HEK293 (cell line): ENCODE data around the gene SKI.

Experiments used
- CTCF ChIA-PET: fragments of 350-600 bp; formaldehyde crosslinking; extraction: SDS; loops from one replicate; lab custom pipeline; 2021; ENCODE audit warnings: antibody characterized with exemption; lab: Yijun Ruan, JAX
- POLR2A ChIA-PET: fragments of 300-600 bp; formaldehyde crosslinking; extraction: SDS; loops from one replicate; lab custom pipeline; 2020; ENCODE audit warnings: antibody characterized with exemption, inconsistent platforms; lab: Yijun Ruan, JAX
- H3K27ac ChIP-seq: fragments of 200-500 bp; sonication (Bioruptor generic); 2 replicates; pipeline ENCODE4 v1.5.1; 2014; ENCODE audit warnings: low read depth, low read length, control low read depth, inconsistent platforms; ENCODE audit errors: extremely low read depth
- H3K36me3 ChIP-seq, 2 experiments: fragments of 200-500 bp in 1 of 2; sonication (Bioruptor generic) in 1 of 2; 1 replicate in 1 of 2; 2 replicates in 1 of 2; pipeline ENCODE4 v1.5.1; 2014 to 2017; ENCODE audit warnings: inconsistent platforms in 2 of 2, low read length in 2 of 2; ENCODE audit not compliant: control insufficient read depth in 2 of 2, insufficient read depth in 1 of 2
- H3K4me1 ChIP-seq: fragments of 200-500 bp; sonication (Bioruptor generic); 2 replicates; pipeline ENCODE4 v1.5.1; 2014; ENCODE audit warnings: mild to moderate bottlenecking, low read length, inconsistent platforms; ENCODE audit not compliant: control insufficient read depth, insufficient read depth
- H3K4me3 ChIP-seq: 2 replicates; pipeline ENCODE4 v1.5.1; 2011; ENCODE audit warnings: low read depth, mild to moderate bottlenecking, control low read depth, low read length, moderate library complexity
- H3K9me3 ChIP-seq: fragments of 200-500 bp; sonication (Bioruptor generic); 2 replicates; pipeline ENCODE4 v1.5.1; 2014; ENCODE audit warnings: low read depth, low read length, inconsistent platforms; ENCODE audit not compliant: control insufficient read depth, insufficient read depth
- GFI1B ChIP-seq: fragments of 450-650 bp; formaldehyde crosslinking; IDR thresholded peaks from 2 replicates; pipeline ENCODE4 v1.5.1; 2016; ENCODE audit warnings: missing biosample characterization, missing genetic modification characterization
- GLI2 ChIP-seq: fragments of 450-650 bp; formaldehyde crosslinking; IDR thresholded peaks from 2 replicates; pipeline ENCODE4; 2017; ENCODE audit warnings: missing biosample characterization, missing genetic modification characterization, low read depth, borderline replicate concordance
- GLI4 ChIP-seq: fragments of 450-650 bp; formaldehyde crosslinking; IDR thresholded peaks from 2 replicates; pipeline ENCODE4 v1.5.1; 2016; ENCODE audit warnings: missing biosample characterization, missing genetic modification characterization
- RBAK ChIP-seq: fragments of 450-650 bp; formaldehyde crosslinking; IDR thresholded peaks from 2 replicates; pipeline ENCODE4 v1.5.1; 2016; ENCODE audit warnings: missing biosample characterization, missing genetic modification characterization
- ZBTB17 ChIP-seq: fragments of 450-650 bp; formaldehyde crosslinking; IDR thresholded peaks from 2 replicates; pipeline ENCODE4 v1.5.1; 2016; ENCODE audit warnings: missing biosample characterization, missing genetic modification characterization
- ZBTB7A ChIP-seq: fragments of 450-650 bp; formaldehyde crosslinking; IDR thresholded peaks from 2 replicates; pipeline ENCODE4 v1.5.1; 2016; ENCODE audit warnings: low read depth, missing biosample characterization, missing genetic modification characterization
- ZBTB8A ChIP-seq: fragments of 450-650 bp; formaldehyde crosslinking; IDR thresholded peaks from 2 replicates; pipeline ENCODE4 v1.5.1; 2016; ENCODE audit warnings: missing biosample characterization, missing genetic modification characterization
- ZFP37 ChIP-seq: fragments of 450-650 bp; formaldehyde crosslinking; IDR thresholded peaks from 2 replicates; pipeline ENCODE4 v1.5.1; 2016; ENCODE audit warnings: missing biosample characterization, missing genetic modification characterization
- ZNF157 ChIP-seq: fragments of 450-650 bp; formaldehyde crosslinking; IDR thresholded peaks from 2 replicates; pipeline ENCODE4 v1.5.1; 2016; ENCODE audit warnings: missing biosample characterization, missing genetic modification characterization
- ZNF2 ChIP-seq: fragments of 450-650 bp; formaldehyde crosslinking; IDR thresholded peaks from 2 replicates; pipeline ENCODE4 v1.5.1; 2016; ENCODE audit warnings: missing biosample characterization, missing genetic modification characterization
- ZNF221 ChIP-seq: fragments of 450-650 bp; formaldehyde crosslinking; IDR thresholded peaks from 2 replicates; pipeline ENCODE4 v1.5.1; 2017; ENCODE audit warnings: missing biosample characterization, missing genetic modification characterization, borderline replicate concordance
- ZNF274 ChIP-seq, 2 experiments: fragments of 200-500 bp in 1 of 2; fragments of 450-650 bp in 1 of 2; sonication (Bioruptor generic) in 1 of 2; formaldehyde crosslinking in 1 of 2; IDR thresholded peaks; 2 replicates each; pipeline versions ENCODE4 v1.5.1 to v1.6.1; 2014 to 2016; ENCODE audit warnings: borderline replicate concordance in 1 of 2, inconsistent platforms in 1 of 2, low read length in 1 of 2, missing biosample characterization in 1 of 2, missing genetic modification characterization in 1 of 2
- ZNF366 ChIP-seq: fragments of 450-650 bp; formaldehyde crosslinking; conservative IDR thresholded peaks from 2 replicates; pipeline ENCODE4 v1.5.1; 2016; ENCODE audit warnings: missing biosample characterization, missing genetic modification characterization
- ZNF391 ChIP-seq: fragments of 450-650 bp; formaldehyde crosslinking; IDR thresholded peaks from 2 replicates; pipeline ENCODE4 v1.5.1; 2016; ENCODE audit warnings: low read depth, missing biosample characterization, missing genetic modification characterization, borderline replicate concordance
- ZNF404 ChIP-seq: fragments of 450-650 bp; formaldehyde crosslinking; IDR thresholded peaks from 2 replicates; pipeline ENCODE4 v1.5.1; 2017; ENCODE audit warnings: missing biosample characterization, missing genetic modification characterization
- ZNF558 ChIP-seq: fragments of 450-650 bp; formaldehyde crosslinking; IDR thresholded peaks from 2 replicates; pipeline ENCODE4 v1.5.1; 2016; ENCODE audit warnings: missing biosample characterization, missing genetic modification characterization
- ZNF600 ChIP-seq: fragments of 450-650 bp; formaldehyde crosslinking; IDR thresholded peaks from 2 replicates; pipeline ENCODE4 v1.5.1; 2016; ENCODE audit warnings: missing biosample characterization, missing genetic modification characterization
- ZNF624 ChIP-seq: fragments of 450-650 bp; formaldehyde crosslinking; IDR thresholded peaks from 2 replicates; pipeline ENCODE4 v1.5.1; 2017; ENCODE audit warnings: missing biosample characterization, missing genetic modification characterization
- ZNF645 ChIP-seq: fragments of 450-650 bp; formaldehyde crosslinking; IDR thresholded peaks from 2 replicates; pipeline ENCODE4; 2016; ENCODE audit warnings: missing biosample characterization, missing genetic modification characterization
- ZNF654 ChIP-seq: fragments of 450-650 bp; formaldehyde crosslinking; IDR thresholded peaks from 2 replicates; pipeline ENCODE4 v1.5.1; 2016; ENCODE audit warnings: low read depth, missing biosample characterization, missing genetic modification characterization
- ZNF792 ChIP-seq: fragments of 450-650 bp; formaldehyde crosslinking; IDR thresholded peaks from 2 replicates; pipeline ENCODE4 v1.5.1; 2016; ENCODE audit warnings: missing biosample characterization, missing genetic modification characterization
- ZSCAN23 ChIP-seq: fragments of 450-650 bp; formaldehyde crosslinking; IDR thresholded peaks from 2 replicates; pipeline ENCODE4 v1.5.1; 2016; ENCODE audit warnings: missing biosample characterization, missing genetic modification characterization
- TF ChIP-seq, protein P1 (sequence below): fragments of 450-650 bp; formaldehyde crosslinking; IDR thresholded peaks from 2 replicates; pipeline ENCODE4 v1.5.1; 2017; ENCODE audit warnings: missing biosample characterization, missing genetic modification characterization
- TF ChIP-seq, protein P2 (sequence below): fragments of 450-650 bp; formaldehyde crosslinking; IDR thresholded peaks from 2 replicates; pipeline ENCODE4 v1.5.1; 2016; ENCODE audit warnings: missing biosample characterization, missing genetic modification characterization
- TF ChIP-seq, protein P3 (sequence below): fragments of 450-650 bp; formaldehyde crosslinking; IDR thresholded peaks from 2 replicates; pipeline ENCODE4 v1.5.1; 2016; ENCODE audit warnings: missing biosample characterization, missing genetic modification characterization, borderline replicate concordance
- TF ChIP-seq, protein P4 (sequence below): sonication (generic); formaldehyde crosslinking; IDR thresholded peaks from 2 replicates; pipeline ENCODE4 v1.8.1; 2022; ENCODE audit warnings: mild to moderate bottlenecking, moderate library complexity, missing genetic modification reagents

SKI gene

GRCh38 chr1:2255047-2255419 lies 26.9 kb downstream of the SKI start:
- H3K4me3 ChIP-seq: no peak overlapping the region
- H3K27ac ChIP-seq: no peak overlapping the region
- ChIA-PET CTCF (no interaction called here), POLR2A (interaction anchor here (1.7 kb wide), 1 partner anchor 24 kb away, joined by 6 read pairs; no protein-coding TSS in a partner anchor)
- H3K9me3 ChIP-seq: no peaks in the 10 kb centered on the region
- peaks cover 0 to 40% of the 10 kb centered on the region in 2 experiments; a peak in 1 of 3 replicates for H3K36me3 ChIP-seq
- peaks cover 13% of the 10 kb centered on the region for H3K4me1 ChIP-seq
- TF ChIP-seq ZNF792 (tag by site-specific recombination) (peak; percentile 63; the same call in 1 of the 2 replicates), ZNF404 (tag by site-specific recombination) (0 out of 2 replicates have a peak, but pooled peaks have one; percentile 15), ZNF645 (tag by site-specific recombination) (no peak), ZBTB7A (tag by site-specific recombination) (no peak), ZNF558 (tag by site-specific recombination) (no peak), ZBTB8A (tag by site-specific recombination) (no peak), ZNF274 (IDR thresholded peaks at IDR 0.05; ENCODE audit: low read length) (no peak), ZNF274 (tag by site-specific recombination; IDR thresholded peaks at IDR 0.05; ENCODE audit: borderline replicate concordance) (no peak), GLI2 (no peak)

DNA sequence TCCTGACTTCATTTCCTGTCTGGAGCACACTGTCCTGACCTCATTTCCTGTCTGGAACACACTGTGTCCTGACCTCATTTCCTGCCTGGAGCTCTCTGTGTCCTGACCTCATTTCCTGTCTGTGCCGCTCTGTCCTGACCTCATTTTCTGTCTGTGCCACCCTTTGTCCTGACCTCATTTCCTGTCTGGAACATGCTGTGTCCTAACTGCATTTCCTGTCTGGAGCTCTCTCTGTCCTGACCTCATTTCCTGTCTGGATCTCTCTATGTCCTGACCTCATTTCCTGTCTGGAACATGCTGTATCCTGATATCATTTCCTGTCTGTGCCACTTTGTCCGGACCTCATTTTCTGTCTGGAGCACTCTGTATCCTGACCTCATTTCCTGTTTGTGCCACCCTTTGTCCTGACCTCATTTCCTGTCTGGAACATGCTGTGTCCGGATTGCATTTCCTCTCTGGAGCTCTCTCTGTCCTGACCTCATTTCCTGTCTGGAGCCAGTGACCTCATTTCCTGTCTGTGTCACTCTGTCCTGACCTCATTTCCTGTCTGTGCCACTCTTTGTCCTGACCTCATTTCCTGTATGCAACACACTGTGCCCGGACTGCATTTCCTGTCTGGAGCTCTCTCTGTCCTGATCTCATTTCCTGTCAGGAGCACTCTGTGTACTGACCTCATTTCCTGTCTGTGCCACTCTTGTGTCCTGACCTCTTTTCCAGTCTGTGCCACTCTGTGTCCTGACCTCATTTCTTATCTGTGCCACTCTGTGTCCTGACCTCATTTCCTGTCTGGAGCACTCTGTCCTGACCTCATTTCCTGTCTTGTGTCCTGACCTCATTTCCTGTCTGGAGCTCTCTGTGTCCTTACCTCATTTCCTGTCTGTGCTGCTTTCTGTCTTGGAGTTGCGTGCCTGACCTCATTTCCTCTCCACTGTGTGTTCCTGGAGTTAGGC lies 27.6 kb downstream of the SKI start:
- POLR2A ChIA-PET: interaction anchor here (0.7 to 1.7 kb wide), 2 partner anchors 25 to 28 kb away, joined by 4 to 6 read pairs; no protein-coding TSS in a partner anchor
- TF ChIP-seq ZNF221 (tag by site-specific recombination): no peak
- TF ChIP-seq ZSCAN23 (tag by site-specific recombination): 0 out of 2 replicates have a peak, but pooled peaks have one; percentile 19
- TF ChIP-seq, protein P1, sequence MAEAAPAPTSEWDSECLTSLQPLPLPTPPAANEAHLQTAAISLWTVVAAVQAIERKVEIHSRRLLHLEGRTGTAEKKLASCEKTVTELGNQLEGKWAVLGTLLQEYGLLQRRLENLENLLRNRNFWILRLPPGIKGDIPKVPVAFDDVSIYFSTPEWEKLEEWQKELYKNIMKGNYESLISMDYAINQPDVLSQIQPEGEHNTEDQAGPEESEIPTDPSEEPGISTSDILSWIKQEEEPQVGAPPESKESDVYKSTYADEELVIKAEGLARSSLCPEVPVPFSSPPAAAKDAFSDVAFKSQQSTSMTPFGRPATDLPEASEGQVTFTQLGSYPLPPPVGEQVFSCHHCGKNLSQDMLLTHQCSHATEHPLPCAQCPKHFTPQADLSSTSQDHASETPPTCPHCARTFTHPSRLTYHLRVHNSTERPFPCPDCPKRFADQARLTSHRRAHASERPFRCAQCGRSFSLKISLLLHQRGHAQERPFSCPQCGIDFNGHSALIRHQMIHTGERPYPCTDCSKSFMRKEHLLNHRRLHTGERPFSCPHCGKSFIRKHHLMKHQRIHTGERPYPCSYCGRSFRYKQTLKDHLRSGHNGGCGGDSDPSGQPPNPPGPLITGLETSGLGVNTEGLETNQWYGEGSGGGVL (tag by site-specific recombination): peak; percentile 32; the same call in 1 of the 2 replicates
- TF ChIP-seq ZNF600 (tag by site-specific recombination): peak; percentile 66
- TF ChIP-seq, protein P2, sequence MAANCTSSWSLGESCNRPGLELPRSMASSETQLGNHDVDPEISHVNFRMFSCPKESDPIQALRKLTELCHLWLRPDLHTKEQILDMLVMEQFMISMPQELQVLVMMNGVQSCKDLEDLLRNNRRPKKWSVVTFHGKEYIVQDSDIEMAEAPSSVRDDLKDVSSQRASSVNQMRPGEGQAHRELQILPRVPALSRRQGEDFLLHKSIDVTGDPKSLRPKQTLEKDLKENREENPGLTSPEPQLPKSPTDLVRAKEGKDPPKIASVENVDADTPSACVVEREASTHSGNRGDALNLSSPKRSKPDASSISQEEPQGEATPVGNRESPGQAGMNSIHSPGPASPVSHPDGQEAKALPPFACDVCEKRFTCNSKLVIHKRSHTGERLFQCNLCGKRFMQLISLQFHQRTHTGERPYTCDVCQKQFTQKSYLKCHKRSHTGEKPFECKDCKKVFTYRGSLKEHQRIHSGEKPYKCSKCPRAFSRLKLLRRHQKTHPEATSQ (tag by site-specific recombination): peak; percentile 16; the same call in 1 of the 2 replicates
- no peak for TF ChIP-seq ZNF366 (tag by site-specific recombination)
- TF ChIP-seq, protein P3, sequence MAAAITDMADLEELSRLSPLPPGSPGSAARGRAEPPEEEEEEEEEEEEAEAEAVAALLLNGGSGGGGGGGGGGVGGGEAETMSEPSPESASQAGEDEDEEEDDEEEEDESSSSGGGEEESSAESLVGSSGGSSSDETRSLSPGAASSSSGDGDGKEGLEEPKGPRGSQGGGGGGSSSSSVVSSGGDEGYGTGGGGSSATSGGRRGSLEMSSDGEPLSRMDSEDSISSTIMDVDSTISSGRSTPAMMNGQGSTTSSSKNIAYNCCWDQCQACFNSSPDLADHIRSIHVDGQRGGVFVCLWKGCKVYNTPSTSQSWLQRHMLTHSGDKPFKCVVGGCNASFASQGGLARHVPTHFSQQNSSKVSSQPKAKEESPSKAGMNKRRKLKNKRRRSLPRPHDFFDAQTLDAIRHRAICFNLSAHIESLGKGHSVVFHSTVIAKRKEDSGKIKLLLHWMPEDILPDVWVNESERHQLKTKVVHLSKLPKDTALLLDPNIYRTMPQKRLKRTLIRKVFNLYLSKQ (tag by site-specific recombination): no peak
- no peak for TF ChIP-seq ZNF404 (tag by site-specific recombination)
- no peak for TF ChIP-seq ZFP37 (tag by site-specific recombination)
- no peak for TF ChIP-seq GLI4 (tag by site-specific recombination)
- TF ChIP-seq RBAK: no peak
- TF ChIP-seq, protein P4, sequence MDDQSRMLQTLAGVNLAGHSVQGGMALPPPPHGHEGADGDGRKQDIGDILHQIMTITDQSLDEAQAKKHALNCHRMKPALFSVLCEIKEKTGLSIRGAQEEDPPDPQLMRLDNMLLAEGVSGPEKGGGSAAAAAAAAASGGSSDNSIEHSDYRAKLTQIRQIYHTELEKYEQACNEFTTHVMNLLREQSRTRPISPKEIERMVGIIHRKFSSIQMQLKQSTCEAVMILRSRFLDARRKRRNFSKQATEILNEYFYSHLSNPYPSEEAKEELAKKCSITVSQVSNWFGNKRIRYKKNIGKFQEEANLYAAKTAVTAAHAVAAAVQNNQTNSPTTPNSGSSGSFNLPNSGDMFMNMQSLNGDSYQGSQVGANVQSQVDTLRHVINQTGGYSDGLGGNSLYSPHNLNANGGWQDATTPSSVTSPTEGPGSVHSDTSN (CRISPR knock-in tag): no peak
- no peak for TF ChIP-seq GFI1B
- TF ChIP-seq ZNF2 (tag by site-specific recombination): peak; percentile 77; the same call in 1 of the 2 replicates
- no peak; the same call in 1 of the 2 replicates for TF ChIP-seq ZNF391 (tag by site-specific recombination)
- no peak for TF ChIP-seq ZNF157 (tag by site-specific recombination)
- TF ChIP-seq ZNF654 (tag by site-specific recombination): no peak
- no peak for TF ChIP-seq ZNF624 (tag by site-specific recombination)
- peak; percentile 60 for TF ChIP-seq ZBTB17

More for the DNA sequence above, 27.6 kb downstream of the SKI start:
- peaks cover 0 to 35% of the 10 kb centered on the region in 2 experiments; a peak in 1 of 3 replicates for H3K36me3 ChIP-seq
- CTCF ChIA-PET: interaction anchor here (0.6 to 1.0 kb wide), 3 partner anchors 11 to 81 kb away, joined by 3 to 5 read pairs (median 3); no protein-coding TSS in a partner anchor
- no peak overlapping the region for H3K4me3 ChIP-seq
- peaks cover 13% of the 10 kb centered on the region for H3K4me1 ChIP-seq
- no peaks in the 10 kb centered on the region for H3K9me3 ChIP-seq
- H3K27ac ChIP-seq: no peak overlapping the region
